Measurements from ENCODE around the gene NFATC3. TPM values are rescaled to one million over a fixed set of nuclear protein-coding genes. Genes with fewer than 3 reads are reported as not detected.

NFATC3 gene
- total RNA-seq: 10 to 100 TPM; 14.0 to 27.0 (median 19.1) TPM

GRCh38 chr16:68085259-68086071 lies at the start of gene NFATC3:
NFATC3 (plus strand) TSS chr16:68085370; CDS start chr16:68085682, 312 bp downstream.
- peak; percentile 52 to 77 (median 74) for ATAC-seq (replicated peaks in 6 of 8)
- Histone ChIP-seq H3K4me1 (replicated peaks in 1 of 2) (peaks cover 11 to 18% of the 10 kb centered on the region in 2 donors), H3K4me3 (peak within 1 kb of the TSS; percentile 61 to 97 (median 83)), H3K27ac (peak within 1 kb of the TSS; percentile 96 to 98)
- WGBS, 10 experiments: 0% methylated on average over 3 to 21 of the region's 104 CpGs; no CpG with 5 or more reads in 7 of the 10 experiments
- in situ Hi-C loops (cut with MboI; ENCODE audit: low pct_unique_long_range_greater_than_20kb in 2 of 9, low sequenced_read_pairs in 9 of 9, unreplicated experiment in 9 of 9): no loop called here

DNA sequence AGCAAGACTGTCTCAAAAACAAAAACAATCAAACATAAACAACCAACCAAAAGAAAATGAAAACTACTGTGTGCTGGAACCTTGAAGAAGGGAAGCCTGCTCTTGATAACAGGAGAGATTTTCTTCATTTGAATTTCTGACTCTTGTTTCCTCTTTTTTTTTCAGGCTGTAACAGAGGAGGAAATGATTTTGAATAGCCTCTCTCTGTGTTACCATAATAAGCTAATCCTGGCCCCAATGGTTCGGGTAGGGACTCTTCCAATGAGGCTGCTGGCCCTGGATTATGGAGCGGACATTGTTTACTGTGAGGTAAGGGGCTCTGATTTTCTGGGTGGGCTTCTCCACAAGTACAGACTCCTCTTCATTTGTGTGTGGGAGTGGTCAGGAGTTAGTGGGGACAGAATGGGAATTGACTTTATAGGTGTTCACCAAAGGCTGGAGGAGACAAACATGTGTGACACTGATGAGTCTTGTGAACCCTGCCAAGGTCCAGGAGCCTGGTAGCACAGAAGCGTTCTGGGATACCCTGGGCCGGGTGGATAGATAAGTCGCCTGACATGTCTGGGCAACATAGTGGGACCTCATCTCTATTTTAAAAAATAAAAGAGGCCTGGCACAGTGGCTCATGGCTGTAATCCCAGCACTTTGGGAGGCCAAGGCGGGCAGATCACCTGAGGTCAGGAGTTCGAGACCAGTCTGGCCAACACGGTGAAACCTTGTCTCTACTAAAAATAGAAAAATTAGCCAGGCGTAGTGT lies 47.2 kb upstream of the NFATC3 start:
- H3K27ac ChIP-seq: no peak overlapping the region
- no peak for ATAC-seq (replicated peaks in 6 of 8)
- WGBS, 10 experiments: 87 to 100% (median 100%) methylated on average over 1 to 6 of the region's 9 CpGs; no CpG with 5 or more reads in 2 of the 10 experiments
- H3K4me1 ChIP-seq (replicated peaks in 1 of 2): no peaks in the 10 kb centered on the region
- in situ Hi-C loops (cut with MboI; ENCODE audit: low pct_unique_long_range_greater_than_20kb in 2 of 9, low sequenced_read_pairs in 9 of 9, unreplicated experiment in 9 of 9): no loop called here
- H3K4me3 ChIP-seq: no peak overlapping the region

DNA sequence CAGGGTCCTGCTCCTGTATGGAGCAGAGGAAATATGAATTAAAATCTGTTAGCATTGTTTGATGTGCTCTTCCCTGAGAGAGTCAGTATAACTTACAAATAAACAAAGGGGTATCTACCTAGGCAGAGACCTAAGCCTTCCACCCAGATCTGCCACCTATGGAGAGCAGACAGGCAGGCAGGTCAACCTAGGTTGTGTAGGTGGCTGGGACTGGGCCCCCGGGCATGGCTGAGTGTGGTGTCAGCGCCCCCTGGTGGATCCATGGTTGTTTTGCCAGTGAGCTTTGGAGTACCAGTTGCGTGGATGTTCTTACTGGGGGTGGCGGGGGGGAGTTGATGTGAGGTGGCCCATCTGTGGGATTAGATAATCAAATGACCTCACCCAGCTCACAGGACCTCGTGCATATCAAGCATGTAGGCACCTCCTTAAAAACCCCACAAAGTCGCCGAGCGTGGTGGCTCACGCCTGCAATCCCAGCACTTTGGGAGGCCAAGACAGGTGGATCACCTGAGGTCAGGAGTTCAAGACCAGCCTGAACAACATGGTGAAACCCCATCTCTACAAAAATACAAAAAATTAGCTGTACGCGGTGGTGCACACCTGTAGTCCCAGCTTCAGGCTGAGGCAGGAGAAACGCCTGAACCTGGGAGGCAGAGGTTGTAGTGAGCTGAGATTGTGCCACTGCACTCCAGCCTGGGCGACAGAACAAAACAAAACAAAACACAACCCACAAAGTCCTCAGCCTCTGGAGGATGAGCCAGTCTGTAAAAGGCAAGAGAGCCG lies 44.5 kb upstream of the NFATC3 start:
- in situ Hi-C loops (cut with MboI; ENCODE audit: low pct_unique_long_range_greater_than_20kb in 2 of 9, low sequenced_read_pairs in 9 of 9, unreplicated experiment in 9 of 9): no loop called here
- Histone ChIP-seq H3K4me1 (replicated peaks in 1 of 2) (no peaks in the 10 kb centered on the region), H3K27ac (no peak overlapping the region), H3K4me3 (no peak overlapping the region)
- 50 to 100% (median 69%) methylated on average over 2 to 7 of the region's 14 CpGs; no CpG with 5 or more reads in 4 of the 10 experiments for WGBS, 10 experiments
- peak; percentile 66 to 97 (median 76) for ATAC-seq (replicated peaks in 6 of 8)

GRCh38 chr16:68041783-68042182 lies 43.4 kb upstream of the NFATC3 start:
- Histone ChIP-seq H3K4me1 (replicated peaks in 1 of 2) (no peaks in the 10 kb centered on the region), H3K27ac (no peak overlapping the region), H3K4me3 (no peak overlapping the region)
- in situ Hi-C loops (cut with MboI; ENCODE audit: low pct_unique_long_range_greater_than_20kb in 2 of 9, low sequenced_read_pairs in 9 of 9, unreplicated experiment in 9 of 9): no loop called here
- WGBS, 10 experiments: 83 to 100% (median 92%) methylated on average over 1 to 2 of the region's 2 CpGs; no CpG with 5 or more reads in 5 of the 10 experiments
- no peak for ATAC-seq (replicated peaks in 6 of 8)

DNA sequence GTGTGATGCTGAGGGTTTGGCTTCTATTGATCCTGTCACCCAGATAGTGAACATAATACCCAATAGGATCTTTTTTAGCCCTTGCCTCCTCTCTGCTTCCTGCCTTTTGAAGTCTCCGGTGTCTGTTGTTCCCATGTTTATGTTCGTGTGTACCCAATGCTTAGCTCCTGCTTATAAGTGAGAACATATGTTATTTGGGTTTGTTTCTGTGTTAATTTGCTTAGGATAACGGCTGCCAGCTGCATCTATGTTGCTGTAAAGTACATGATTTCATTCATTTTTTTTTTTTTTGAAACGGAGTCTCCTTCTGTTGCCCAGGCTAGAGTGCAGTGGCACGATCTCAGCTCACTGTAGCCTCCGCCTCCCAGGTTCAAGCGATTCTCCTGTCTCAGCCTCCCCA lies 39.1 kb upstream of the NFATC3 start:
- WGBS, 10 experiments: 24 to 98% (median 92%) methylated on average over 2 to 7 of the region's 7 CpGs; no CpG with 5 or more reads in 1 of the 10 experiments
- in situ Hi-C loops (cut with MboI; ENCODE audit: low pct_unique_long_range_greater_than_20kb in 2 of 9, low sequenced_read_pairs in 9 of 9, unreplicated experiment in 9 of 9): no loop called here
- Histone ChIP-seq H3K4me1 (replicated peaks in 1 of 2) (no peaks in the 10 kb centered on the region), H3K4me3 (no peak overlapping the region), H3K27ac (no peak overlapping the region)
- no peak for ATAC-seq (replicated peaks in 6 of 8)

- Histone ChIP-seq H3K4me3 (no peak overlapping the region), H3K4me1 (replicated peaks in 1 of 2) (no peaks in the 10 kb centered on the region), H3K27ac (no peak overlapping the region)
- no peak for ATAC-seq (replicated peaks in 6 of 8)
- 65 to 100% (median 95%) methylated on average over 1 to 2 of the region's 2 CpGs; no CpG with 5 or more reads in 1 of the 10 experiments for WGBS, 10 experiments
- in situ Hi-C loops (cut with MboI; ENCODE audit: low pct_unique_long_range_greater_than_20kb in 2 of 9, low sequenced_read_pairs in 9 of 9, unreplicated experiment in 9 of 9): no loop called here
Observed at GRCh38 chr16:68047987-68048386, 37.2 kb upstream of the NFATC3 start.

DNA sequence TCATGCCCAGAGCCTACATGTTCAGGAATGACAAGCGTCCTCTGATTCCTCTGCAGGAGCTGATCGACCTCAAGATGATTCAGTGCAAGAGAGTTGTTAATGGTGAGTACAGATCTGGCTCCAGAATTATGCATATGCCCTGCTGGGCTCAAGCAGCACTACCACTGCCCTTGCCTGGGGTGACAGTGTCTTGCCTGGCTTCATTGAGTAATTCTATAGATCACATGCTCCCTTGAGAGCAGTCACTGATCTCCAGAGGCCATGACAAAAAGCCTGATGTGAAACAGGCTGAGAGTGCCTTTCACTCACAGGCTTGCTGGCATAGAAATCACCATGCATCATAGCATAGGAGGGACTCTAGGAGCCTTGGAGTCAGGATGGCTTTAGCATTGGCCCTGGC lies 35.7 kb upstream of the NFATC3 start:
- Histone ChIP-seq H3K27ac (no peak overlapping the region), H3K4me3 (no peak overlapping the region), H3K4me1 (replicated peaks in 1 of 2) (no peaks in the 10 kb centered on the region)
- in situ Hi-C loops (cut with MboI; ENCODE audit: low pct_unique_long_range_greater_than_20kb in 2 of 9, low sequenced_read_pairs in 9 of 9, unreplicated experiment in 9 of 9): no loop called here
- 93 to 100% methylated on average over 1 to 2 of the region's 2 CpGs; no CpG with 5 or more reads in 8 of the 10 experiments for WGBS, 10 experiments
- ATAC-seq (replicated peaks in 6 of 8): peak in 2 of 8 experiments; percentile 78 to 100

- H3K4me3 ChIP-seq: no peak overlapping the region
- ATAC-seq (replicated peaks in 6 of 8): no peak
- in situ Hi-C loops (cut with MboI; ENCODE audit: low pct_unique_long_range_greater_than_20kb in 2 of 9, low sequenced_read_pairs in 9 of 9, unreplicated experiment in 9 of 9): no loop called here
- H3K27ac ChIP-seq: no peak overlapping the region
- H3K4me1 ChIP-seq (replicated peaks in 1 of 2): no peaks in the 10 kb centered on the region
- 25 to 100% (median 90%) methylated on average over 1 to 3 of the region's 3 CpGs; no CpG with 5 or more reads in 2 of the 10 experiments for whole genome bisulfite sequencing, 10 experiments
Observed at GRCh38 chr16:68055395-68055794, 29.8 kb upstream of the NFATC3 start.

DNA sequence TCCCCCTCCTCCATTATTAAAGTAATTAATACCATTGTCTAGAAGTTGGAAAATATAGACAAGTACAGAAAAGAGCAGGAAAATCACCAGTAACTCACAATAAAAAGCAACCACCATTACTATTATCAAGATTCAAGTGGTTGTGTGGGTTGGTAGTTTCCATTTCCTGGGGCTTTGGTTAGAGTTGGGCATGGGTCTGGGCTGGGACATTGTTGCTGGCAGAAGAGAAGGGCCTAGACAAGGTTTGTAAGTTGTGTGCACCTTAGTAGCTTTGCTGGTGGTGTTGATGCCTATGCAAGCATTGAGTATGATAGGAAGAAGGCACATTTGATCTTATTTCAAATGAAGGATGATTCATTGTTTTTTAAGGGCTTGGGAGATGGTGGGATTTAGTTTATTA lies 25.4 kb upstream of the NFATC3 start:
- Histone ChIP-seq H3K4me3 (no peak overlapping the region), H3K27ac (no peak overlapping the region), H3K4me1 (replicated peaks in 1 of 2) (no peaks in the 10 kb centered on the region)
- in situ Hi-C loops (cut with MboI; ENCODE audit: low pct_unique_long_range_greater_than_20kb in 2 of 9, low sequenced_read_pairs in 9 of 9, unreplicated experiment in 9 of 9): no loop called here
- ATAC-seq (replicated peaks in 6 of 8): no peak

GRCh38 chr16:68061396-68061795 lies 23.8 kb upstream of the NFATC3 start:
- Histone ChIP-seq H3K4me3 (no peak overlapping the region), H3K4me1 (replicated peaks in 1 of 2) (peaks cover 0 to 5% of the 10 kb centered on the region in 2 donors), H3K27ac (no peak overlapping the region)
- no peak for ATAC-seq (replicated peaks in 6 of 8)
- in situ Hi-C loops (cut with MboI; ENCODE audit: low pct_unique_long_range_greater_than_20kb in 2 of 9, low sequenced_read_pairs in 9 of 9, unreplicated experiment in 9 of 9): no loop called here
- 82 to 100% (median 93%) methylated on average over 1 to 2 of the region's 3 CpGs; no CpG with 5 or more reads in 3 of the 10 experiments for WGBS, 10 experiments

- Histone ChIP-seq H3K4me3 (no peak overlapping the region), H3K4me1 (replicated peaks in 1 of 2) (peaks cover 0 to 6% of the 10 kb centered on the region in 2 donors), H3K27ac (no peak overlapping the region)
- no peak for ATAC-seq (replicated peaks in 6 of 8)
- in situ Hi-C loops (cut with MboI; ENCODE audit: low pct_unique_long_range_greater_than_20kb in 2 of 9, low sequenced_read_pairs in 9 of 9, unreplicated experiment in 9 of 9): no loop called here
- 90 to 100% (median 97%) methylated on average over 1 to 3 of the region's 4 CpGs; no CpG with 5 or more reads in 6 of the 10 experiments for WGBS, 10 experiments
Observed at GRCh38 chr16:68062910-68063393, 22.2 kb upstream of the NFATC3 start.

DNA sequence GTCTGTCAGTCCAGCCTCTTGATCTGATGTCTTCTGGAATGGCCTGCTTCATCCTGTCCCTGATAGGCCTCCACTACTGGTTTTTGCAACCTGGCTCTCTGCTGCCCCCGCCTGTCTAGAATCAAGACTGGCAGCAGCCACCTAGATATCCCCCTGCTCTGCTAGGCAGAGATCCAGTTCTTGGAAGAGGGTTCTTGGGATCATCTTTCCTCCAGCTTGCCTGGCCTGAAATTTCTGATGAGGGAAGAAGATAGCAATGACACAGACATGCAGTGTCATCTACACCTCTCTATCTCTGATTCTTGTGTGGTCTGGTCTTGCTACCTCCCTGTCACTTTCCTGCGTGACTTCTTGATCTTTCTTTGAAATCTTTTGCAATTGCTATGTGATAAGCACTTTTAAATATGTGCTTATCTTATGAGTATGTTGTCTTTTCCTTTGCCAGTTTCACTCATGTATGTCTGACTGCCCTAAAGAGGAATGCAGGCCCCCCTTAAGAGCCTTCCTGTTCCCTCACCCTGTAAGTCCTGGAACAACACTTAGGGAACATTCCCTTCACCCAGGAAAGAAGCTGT lies 20.3 kb upstream of the NFATC3 start:
- Histone ChIP-seq H3K4me1 (replicated peaks in 1 of 2) (peaks cover 0 to 6% of the 10 kb centered on the region in 2 donors), H3K4me3 (no peak overlapping the region), H3K27ac (no peak overlapping the region)
- 23 to 100% (median 75%) methylated on average over 1 to 2 of the region's 2 CpGs; no CpG with 5 or more reads in 1 of the 10 experiments for WGBS, 10 experiments
- ATAC-seq (replicated peaks in 6 of 8): peak; percentile 36 to 89 (median 70)
- in situ Hi-C loops (cut with MboI; ENCODE audit: low pct_unique_long_range_greater_than_20kb in 2 of 9, low sequenced_read_pairs in 9 of 9, unreplicated experiment in 9 of 9): no loop called here
